ENCODE data around the gene RAD1. TPM values are rescaled to one million over a fixed set of nuclear protein-coding genes. Genes with fewer than 3 reads are reported as not detected.

RAD1 gene
- total RNA-seq, 3 donors from 2014 or later (not counting 1 experiment from before 2014, with no cell fraction given): 24.3 to 30.9 (median 29.7) TPM

- DNase-seq: peak; percentile 77 to 90
- ATAC-seq: peak; percentile 70 to 83 (median 71)
- Histone ChIP-seq H3K4me1 (ENCODE audit: control insufficient read depth, insufficient read depth, low read length) (peaks cover 3% of the 10 kb centered on the region), H3K27ac (ENCODE audit: low read length) (peak overlapping the region; percentile 72), H3K36me3 (ENCODE audit: control insufficient read depth, insufficient read depth, low read length) (peaks cover 13% of the 10 kb centered on the region), H3K9me3 (ENCODE audit: control insufficient read depth, insufficient read depth, low read length) (no peaks in the 10 kb centered on the region), H3K4me3 (ENCODE audit: low read length) (peak overlapping the region; percentile 64), H3K27me3 (ENCODE audit: control insufficient read depth, insufficient read depth, low read length) (no peaks in the 10 kb centered on the region)
- intact Hi-C loops (cut with micrococcal nuclease): loop anchor here (1.0 kb wide), 1 partner anchor 15 kb away; the partner anchor contains the start of genes BRIX1 and RAD1
- under 1% methylated on average over 70 of the region's 70 CpGs for WGBS (ENCODE audit: insufficient coverage)
- Mint-ChIP-seq H3K4me3 (peak overlapping the region; percentile 97), H3K27me3 (ENCODE audit: low read depth in 2 of 2) (no peaks in the 10 kb centered on the region), H3K27ac (peak overlapping the region; percentile 91 to 96), H3K9me3 (no peaks in the 10 kb centered on the region), H3K4me1 (peaks cover 23 to 34% of the 10 kb centered on the region in 2 donors), H3K36me3 (peaks cover 8% of the 10 kb centered on the region)
- no peak for TF ChIP-seq CTCF (IDR thresholded peaks at IDR 0.05)
Measured at GRCh38 chr5:34929720-34930461, 14.6 kb upstream of the RAD1 start.

GRCh38 chr5:34929134-34929719, 13.9 kb upstream of the RAD1 start, which contains the start of gene DNAJC21:
TSS of gene DNAJC21 (plus strand) at chr5:34929559. CDS start at chr5:34929820, 261 bp downstream.
- Mint-ChIP-seq H3K27ac (peak within 1 kb of the TSS; percentile 91 to 96), H3K9me3 (no peaks in the 10 kb centered on the region), H3K27me3 (ENCODE audit: low read depth in 2 of 2) (no peaks in the 10 kb centered on the region), H3K36me3 (peaks cover 8% of the 10 kb centered on the region), H3K4me1 (peaks cover 23 to 34% of the 10 kb centered on the region in 2 donors), H3K4me3 (peak within 1 kb of the TSS; percentile 97)
- peak within 1 kb of the TSS; percentile 64 for H3K4me3 ChIP-seq (ENCODE audit: low read length)
- TF ChIP-seq CTCF (IDR thresholded peaks at IDR 0.05): no peak
- no peaks in the 10 kb centered on the region for H3K9me3 ChIP-seq (ENCODE audit: control insufficient read depth, insufficient read depth, low read length)
- intact Hi-C loops (cut with micrococcal nuclease): loop anchor here (1.0 kb wide), 1 partner anchor 14 kb away; the partner anchor contains the start of genes BRIX1 and RAD1
- no peaks in the 10 kb centered on the region for H3K27me3 ChIP-seq (ENCODE audit: control insufficient read depth, insufficient read depth, low read length)
- under 1% methylated on average over 63 of the region's 63 CpGs for WGBS (ENCODE audit: insufficient coverage)
- peak; percentile 93 to 98 for DNase-seq
- ATAC-seq: peak; percentile 86 to 97 (median 88)
- peaks cover 20% of the 10 kb centered on the region for H3K36me3 ChIP-seq (ENCODE audit: control insufficient read depth, insufficient read depth, low read length)
- H3K27ac ChIP-seq (ENCODE audit: low read length): peak within 1 kb of the TSS; percentile 72
- peaks cover 3% of the 10 kb centered on the region for H3K4me1 ChIP-seq (ENCODE audit: control insufficient read depth, insufficient read depth, low read length)

GRCh38 chr5:34928267-34928666, 13.0 kb upstream of the RAD1 start:
- peaks cover 3% of the 10 kb centered on the region for H3K4me1 ChIP-seq (ENCODE audit: control insufficient read depth, insufficient read depth, low read length)
- H3K4me3 ChIP-seq (ENCODE audit: low read length): no peak overlapping the region
- TF ChIP-seq CTCF (IDR thresholded peaks at IDR 0.05): no peak
- 87% methylated on average over 2 of the region's 5 CpGs for WGBS (ENCODE audit: insufficient coverage)
- H3K27ac Mint-ChIP-seq: peak overlapping the region in 1 of 2 donors; percentile 91
- no peaks in the 10 kb centered on the region for H3K27me3 ChIP-seq (ENCODE audit: control insufficient read depth, insufficient read depth, low read length)
- no peak overlapping the region for H3K27ac ChIP-seq (ENCODE audit: low read length)
- peaks cover 29% of the 10 kb centered on the region for H3K36me3 ChIP-seq (ENCODE audit: control insufficient read depth, insufficient read depth, low read length)
- DNase-seq (no peak), ATAC-seq (no peak)
- no peaks in the 10 kb centered on the region for H3K27me3 Mint-ChIP-seq (ENCODE audit: low read depth in 2 of 2)
- intact Hi-C loops (cut with micrococcal nuclease): no loop called here
- H3K36me3 Mint-ChIP-seq: peaks cover 15% of the 10 kb centered on the region
- peak overlapping the region; percentile 86 for H3K4me3 Mint-ChIP-seq
- H3K9me3 ChIP-seq (ENCODE audit: control insufficient read depth, insufficient read depth, low read length): no peaks in the 10 kb centered on the region
- no peaks in the 10 kb centered on the region for H3K9me3 Mint-ChIP-seq
- H3K4me1 Mint-ChIP-seq: peaks cover 17 to 27% of the 10 kb centered on the region in 2 donors
